ENCODE results near the gene TNP2.

The TNP2 gene

GRCh38 chr16:11276896-11277593, 7.9 kb upstream of the TNP2 start:
- no peak for DNase-seq

GRCh38 chr16:11276143-11276895, 7.2 kb upstream of the TNP2 start, which contains the start of gene PRM2:
Gene PRM2, minus strand, starts transcription at chr16:11276480. Its CDS starts 110 bp downstream, at chr16:11276370.
- DNase-seq = no peak

GRCh38 chr16:11274964-11275363, 5.8 kb upstream of the TNP2 start:
- DNase-seq = no peak

- DNase-seq = no peak
Observed at GRCh38 chr16:11273721-11274324, 4.7 kb upstream of the TNP2 start.

GRCh38 chr16:11272921-11273720, 4.0 kb upstream of the TNP2 start, which contains the start of gene PRM3:
Gene PRM3, minus strand, starts transcription at chr16:11273629. Its CDS starts 34 bp downstream, at chr16:11273595.
- DNase-seq = no peak

GRCh38 chr16:11272484-11272883, 3.4 kb upstream of the TNP2 start:
- DNase-seq = no peak

GRCh38 chr16:11271610-11272009, 2.5 kb upstream of the TNP2 start:
- no peak for DNase-seq

GRCh38 chr16:11270602-11271162, 1.6 kb upstream of the TNP2 start:
- no peak for DNase-seq

GRCh38 chr16:11265124-11265523, 4.0 kb downstream of the TNP2 start:
- no peak for DNase-seq

GRCh38 chr16:11264155-11264832, 4.8 kb downstream of the TNP2 start:
- DNase-seq = no peak

- DNase-seq = no peak
Observed at GRCh38 chr16:11263737-11264136, 5.4 kb downstream of the TNP2 start.

- DNase-seq = no peak
Observed at GRCh38 chr16:11262915-11263314, 6.2 kb downstream of the TNP2 start.

- DNase-seq = no peak
Observed at GRCh38 chr16:11260596-11260966, 8.5 kb downstream of the TNP2 start.

- DNase-seq = no peak
Observed at GRCh38 chr16:11259655-11260595, 9.2 kb downstream of the TNP2 start.

GRCh38 chr16:11258553-11259492, 10.3 kb downstream of the TNP2 start:
- DNase-seq = no peak

GRCh38 chr16:11257131-11257938, 11.8 kb downstream of the TNP2 start:
- peak; percentile 95 for DNase-seq

- no peak for DNase-seq
Observed at GRCh38 chr16:11256661-11257130, 12.4 kb downstream of the TNP2 start.
